HG02571 (cell line): ENCODE data around the gene RAB43.
"Not testable (repeated sequence)": the region's sequence is repeated elsewhere in the genome, so short reads cannot be mapped to it uniquely, and the experiment has no call there.

Source experiments
- ATAC-seq: cut with Tn5 transposase; IDR thresholded peaks from one replicate; pipeline ENCODE4 v1.9.1; 2021; ENCODE audit warnings: mild to moderate bottlenecking, moderate library complexity; ENCODE audit not compliant: unreplicated experiment

RAB43 gene

GRCh38 chr3:129122412-129123011 lies 908 bp upstream of the RAB43 start:
- ATAC-seq = no peak

- ATAC-seq = peak; percentile 1
Measured at GRCh38 chr3:129121016-129121791, 400 bp downstream of the RAB43 start.

- ATAC-seq = peak; percentile 57
Measured at GRCh38 chr3:129120254-129121004, 1.2 kb downstream of the RAB43 start.

GRCh38 chr3:129119365-129120100 lies 2.1 kb downstream of the RAB43 start:
- no peak for ATAC-seq

GRCh38 chr3:129118745-129119144 lies 2.9 kb downstream of the RAB43 start:
- no peak for ATAC-seq

- ATAC-seq = no peak
Measured at GRCh38 chr3:129117134-129117533, 4.5 kb downstream of the RAB43 start.

- ATAC-seq = no peak
Measured at GRCh38 chr3:129116482-129116946, 5.1 kb downstream of the RAB43 start.

GRCh38 chr3:129114455-129114854 lies 7.1 kb downstream of the RAB43 start:
- no peak for ATAC-seq

GRCh38 chr3:129112308-129113052 lies 9.1 kb downstream of the RAB43 start:
- no peak for ATAC-seq

- ATAC-seq = not testable (repeated sequence)
Measured at GRCh38 chr3:129111076-129111780, 10.4 kb downstream of the RAB43 start.

- no peak for ATAC-seq
Measured at GRCh38 chr3:129107793-129108192, 13.8 kb downstream of the RAB43 start.

- ATAC-seq = no peak
Measured at GRCh38 chr3:129106866-129107565, 14.6 kb downstream of the RAB43 start.

GRCh38 chr3:129106320-129106719 lies 15.3 kb downstream of the RAB43 start:
- no peak for ATAC-seq

GRCh38 chr3:129105862-129106261 lies 15.7 kb downstream of the RAB43 start:
- ATAC-seq = no peak

GRCh38 chr3:129104498-129105079 lies 17.0 kb downstream of the RAB43 start:
- ATAC-seq = no peak

- no peak for ATAC-seq
Measured at GRCh38 chr3:129104051-129104450, 17.6 kb downstream of the RAB43 start.

- ATAC-seq = no peak
Measured at GRCh38 chr3:129103296-129103695, 18.3 kb downstream of the RAB43 start.

- ATAC-seq = no peak
Measured at GRCh38 chr3:129101370-129102138, 20.1 kb downstream of the RAB43 start.
